Brain microvascular endothelial cell (primary cell): Measurements from ENCODE around the gene CTNNA3.

Experiments
- DNase-seq: peaks from one replicate; pipeline ENCODE4 v3.0.0-alpha.2; 2020
- H3K27ac ChIP-seq: fragments of 250-450 bp; sonication (Bioruptor Pico); 2 replicates; pipeline ENCODE4 v1.5.1; 2020; ENCODE audit warnings: mild to moderate bottlenecking, moderate library complexity
- H3K27me3 ChIP-seq: fragments of 250-450 bp; sonication (Bioruptor Pico); replicated peaks from 2 replicates; pipeline ENCODE4 v1.5.1; 2020; ENCODE audit warnings: mild to moderate bottlenecking
- H3K36me3 ChIP-seq: fragments of 250-450 bp; sonication (Bioruptor Pico); replicated peaks from 2 replicates; pipeline ENCODE4 v1.5.1; 2020; ENCODE audit warnings: mild to moderate bottlenecking
- H3K4me3 ChIP-seq: 2 replicates; pipeline ENCODE4 v1.5.1; 2011; ENCODE audit warnings: low read depth, mild to moderate bottlenecking, control low read depth, low read length, moderate library complexity
- CTCF ChIP-seq: IDR thresholded peaks from 2 replicates; pipeline ENCODE4 v1.5.1; 2011; ENCODE audit warnings: low read depth, mild to moderate bottlenecking, moderate library complexity, low read length, control low read depth, inconsistent platforms; ENCODE audit errors: missing control alignments
- in situ Hi-C: cut with HindIII; loops from 2 replicates; pipeline ENCODE4 v1.10.0; 2017; ENCODE audit warnings: low sequenced_read_pairs, low pct_ligation_motif_present

Gene CTNNA3

GRCh38 chr10:67268146-67268545 is 427.8 kb downstream of the CTNNA3 start:
- in situ Hi-C loops: no loop called here
- Histone ChIP-seq H3K27ac (no peak overlapping the region), H3K27me3 (no peaks in the 10 kb centered on the region), H3K36me3 (no peaks in the 10 kb centered on the region), H3K4me3 (no peak overlapping the region)
- TF ChIP-seq CTCF: no peak
- DNase-seq: no peak

- Histone ChIP-seq H3K4me3 (no peak overlapping the region), H3K27ac (no peak overlapping the region), H3K36me3 (no peaks in the 10 kb centered on the region), H3K27me3 (no peaks in the 10 kb centered on the region)
- TF ChIP-seq CTCF: no peak
- DNase-seq: no peak
- in situ Hi-C loops: no loop called here
Measured at GRCh38 chr10:67262675-67263074, 433.3 kb downstream of the CTNNA3 start.

GRCh38 chr10:67261300-67261797 is 434.6 kb downstream of the CTNNA3 start:
- Histone ChIP-seq H3K36me3 (no peaks in the 10 kb centered on the region), H3K27me3 (no peaks in the 10 kb centered on the region), H3K4me3 (no peak overlapping the region), H3K27ac (no peak overlapping the region)
- TF ChIP-seq CTCF: no peak
- in situ Hi-C loops: no loop called here
- DNase-seq: no peak

- no peak overlapping the region for H3K4me3 ChIP-seq
- in situ Hi-C loops: no loop called here
- DNase-seq: no peak
- H3K27ac ChIP-seq: no peak overlapping the region
- no peak for TF ChIP-seq CTCF
- H3K36me3 ChIP-seq: no peaks in the 10 kb centered on the region
- H3K27me3 ChIP-seq: no peaks in the 10 kb centered on the region
Measured at GRCh38 chr10:67259319-67259929, 436.6 kb downstream of the CTNNA3 start.

- no peak for DNase-seq
- in situ Hi-C loops: no loop called here
- Histone ChIP-seq H3K4me3 (no peak overlapping the region), H3K36me3 (no peaks in the 10 kb centered on the region), H3K27me3 (no peaks in the 10 kb centered on the region), H3K27ac (no peak overlapping the region)
- TF ChIP-seq CTCF: no peak
Measured at GRCh38 chr10:67257427-67258144, 438.4 kb downstream of the CTNNA3 start.
